LNCaP clone FGC (cell line): ENCODE measurements around the gene HEPHL1.
A peak's percentile ranks its signal among the peaks of the same experiment; 100 is the strongest.

ENCODE experiments used
- DNase-seq: peaks from one replicate; pipeline ENCODE4 v3.0.0-alpha.2; 2011; ENCODE audit warnings: low read depth
- H3K4me3 ChIP-seq: 2 replicates; pipeline ENCODE4 v1.5.1; 2011; ENCODE audit warnings: mild to moderate bottlenecking, low read depth, low read length, control low read depth
- CTCF ChIP-seq: IDR thresholded peaks from 2 replicates; pipeline ENCODE4 v1.5.1; 2012; ENCODE audit warnings: mild to moderate bottlenecking; ENCODE audit not compliant: control insufficient read depth, insufficient read depth; ENCODE audit errors: extremely low read depth

HEPHL1 gene

GRCh38 chr11:94049351-94049750, 28.2 kb downstream of the HEPHL1 start:
- no peak for DNase-seq
- TF ChIP-seq CTCF, result no peak
- H3K4me3 ChIP-seq, result no peak overlapping the region

DNA sequence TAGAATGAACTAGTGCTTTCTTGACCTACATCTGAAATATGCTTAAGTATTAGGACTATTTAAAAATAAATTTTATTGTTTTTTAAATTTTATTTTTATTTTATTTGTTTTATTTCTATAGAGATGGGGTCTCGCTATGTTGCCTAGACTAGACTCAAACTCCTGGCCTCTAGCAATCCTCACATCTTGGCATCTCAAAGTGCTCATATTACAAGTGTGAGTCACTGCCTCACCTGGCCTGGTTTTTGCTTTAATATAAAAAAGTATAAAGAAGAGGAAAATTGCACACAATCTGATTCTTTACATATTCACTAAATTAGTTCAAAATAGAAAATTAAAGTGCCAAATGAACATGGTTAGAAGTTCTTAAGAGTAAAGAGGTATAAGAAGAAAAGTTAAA, 37.5 kb downstream of the HEPHL1 start:
- TF ChIP-seq CTCF, result no peak

DNA sequence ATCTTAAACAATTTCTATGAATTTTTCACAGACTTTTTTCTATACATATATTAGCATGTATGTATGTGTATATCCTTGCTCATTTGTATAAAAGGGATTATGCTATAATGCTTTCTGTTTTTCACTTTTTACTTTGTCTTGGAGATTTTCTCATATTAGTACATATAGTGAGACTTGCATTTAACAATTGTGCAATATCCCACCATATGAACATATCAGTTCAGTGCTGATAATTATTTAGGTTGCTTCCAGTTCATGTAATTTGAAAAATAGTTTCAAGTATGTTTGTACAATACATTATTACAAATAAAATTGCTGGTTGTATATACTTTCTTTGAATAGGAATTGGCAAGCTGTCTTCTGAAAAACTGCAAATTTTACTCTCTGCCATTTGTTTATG, 37.9 kb downstream of the HEPHL1 start:
- no peak for DNase-seq
- H3K4me3 ChIP-seq, result no peak overlapping the region
- TF ChIP-seq CTCF, result no peak

More for the DNA sequence above, 37.5 kb downstream of the HEPHL1 start:
- H3K4me3 ChIP-seq, result no peak overlapping the region
- DNase-seq, result no peak

GRCh38 chr11:94060401-94060800, 39.2 kb downstream of the HEPHL1 start:
- H3K4me3 ChIP-seq, result no peak overlapping the region
- TF ChIP-seq CTCF, result no peak
- DNase-seq, result no peak

DNA sequence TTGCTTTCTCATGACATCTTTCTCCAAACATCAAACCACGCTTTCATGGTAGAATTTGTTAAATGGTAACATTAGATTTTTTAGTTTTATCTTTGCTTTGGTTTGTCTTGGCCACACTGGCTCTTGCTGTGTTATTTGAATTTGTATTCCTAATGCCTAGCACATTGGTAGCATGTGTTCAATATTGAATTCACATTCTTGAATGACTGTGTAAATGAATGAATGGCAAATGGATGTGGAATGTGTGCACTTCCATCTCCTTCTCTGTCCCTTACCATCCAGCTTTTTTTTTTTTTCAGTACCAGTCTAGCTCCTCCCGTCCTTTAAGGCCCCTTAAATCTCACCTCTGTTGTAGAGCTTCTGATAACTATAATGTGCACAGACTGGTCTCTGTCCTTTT, 41.2 kb downstream of the HEPHL1 start:
- DNase-seq, result no peak
- H3K4me3 ChIP-seq, result no peak overlapping the region
- TF ChIP-seq CTCF, result no peak

GRCh38 chr11:94066901-94067429, 45.8 kb downstream of the HEPHL1 start:
- DNase-seq, result peak; percentile 10
- H3K4me3 ChIP-seq, result no peak overlapping the region
- TF ChIP-seq CTCF, result no peak

DNA sequence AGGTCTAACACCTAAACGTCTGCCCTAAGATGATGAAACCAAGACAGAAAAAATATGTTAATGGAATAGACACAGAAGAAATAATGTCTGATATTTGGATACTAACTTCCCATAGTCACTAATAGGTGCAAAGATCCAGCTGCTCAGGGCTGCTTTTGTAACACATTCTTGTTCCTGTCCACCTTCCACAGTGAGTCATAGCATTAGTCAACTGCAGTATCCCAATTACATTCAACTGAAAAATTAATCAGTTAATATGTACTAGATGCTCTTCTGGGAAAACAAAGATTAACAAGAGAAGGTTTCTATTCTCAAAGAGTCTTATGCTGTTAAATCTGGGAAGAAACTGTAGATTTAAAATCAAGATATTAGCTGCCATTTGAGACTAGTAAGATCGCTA, 47.6 kb downstream of the HEPHL1 start:
- no peak for DNase-seq
- TF ChIP-seq CTCF, result no peak
- H3K4me3 ChIP-seq, result no peak overlapping the region
